NCI-H2227 (cell line): ENCODE measurements around the gene PACRG.
A peak's percentile ranks its signal among the peaks of the same experiment; 100 is the strongest.

Experiments
- DNase-seq: peaks from one replicate; lab custom pipeline; 2025; ENCODE audit not compliant: unreplicated experiment; lab: John Stamatoyannopoulos, UW

Gene PACRG

DNA sequence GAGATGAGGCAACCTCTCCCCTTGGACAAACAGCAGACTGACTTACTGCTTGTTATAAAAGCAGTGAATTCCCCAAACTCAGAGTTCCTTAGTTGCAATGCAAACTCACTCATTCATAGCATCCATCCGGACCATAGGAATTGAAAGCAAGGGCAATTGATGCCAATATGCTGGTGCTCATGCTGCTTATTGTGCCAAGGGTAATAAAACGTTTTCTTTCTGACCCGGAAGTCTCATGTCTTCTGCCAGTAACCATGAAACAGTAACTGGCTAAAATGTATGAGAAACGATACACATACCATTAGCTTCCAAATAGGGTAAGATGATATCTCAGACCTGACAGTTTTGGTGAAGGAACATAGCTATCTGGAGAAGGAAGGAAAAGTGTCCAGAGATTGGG, 18.3 kb upstream of the PACRG start:
- no peak for DNase-seq

DNA sequence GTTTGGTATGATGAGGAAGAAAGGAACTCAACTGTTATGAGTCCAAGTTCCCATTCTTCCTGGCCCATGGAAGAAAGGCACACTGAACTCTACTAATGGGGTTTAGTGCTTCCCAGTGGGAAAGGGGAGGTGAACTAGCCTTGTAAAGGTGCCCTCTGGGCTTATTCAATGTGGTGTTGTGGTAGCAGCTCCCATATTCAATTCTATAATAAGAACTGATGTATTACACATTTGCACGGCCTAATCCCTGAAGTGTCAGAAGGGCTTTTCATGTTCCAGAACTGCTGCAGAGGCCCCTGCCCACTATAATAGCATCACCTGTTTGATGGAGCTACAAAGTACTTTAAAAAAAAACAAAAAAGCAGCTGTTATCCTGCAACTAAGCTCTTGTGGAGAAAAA, 17.4 kb upstream of the PACRG start:
- no peak for DNase-seq

DNA sequence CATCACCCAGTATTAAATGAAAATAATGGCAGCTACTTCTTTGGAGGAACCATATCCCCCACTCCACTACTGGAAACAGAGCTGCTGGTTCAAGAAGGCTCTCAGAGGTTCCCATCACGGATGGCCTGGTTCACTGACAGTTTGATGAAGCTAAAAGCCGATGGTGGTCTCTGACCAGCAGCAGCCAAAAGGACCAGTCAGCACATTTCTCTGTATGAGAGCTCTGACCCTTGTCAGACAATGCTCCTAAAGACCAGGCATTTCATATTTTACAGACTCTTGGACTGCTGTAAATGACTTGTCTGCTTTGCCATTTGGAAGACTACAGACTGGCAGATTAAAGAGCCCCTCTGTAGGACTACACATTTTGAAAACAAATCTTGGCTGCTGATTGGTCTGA, 16.8 kb upstream of the PACRG start:
- no peak for DNase-seq

DNA sequence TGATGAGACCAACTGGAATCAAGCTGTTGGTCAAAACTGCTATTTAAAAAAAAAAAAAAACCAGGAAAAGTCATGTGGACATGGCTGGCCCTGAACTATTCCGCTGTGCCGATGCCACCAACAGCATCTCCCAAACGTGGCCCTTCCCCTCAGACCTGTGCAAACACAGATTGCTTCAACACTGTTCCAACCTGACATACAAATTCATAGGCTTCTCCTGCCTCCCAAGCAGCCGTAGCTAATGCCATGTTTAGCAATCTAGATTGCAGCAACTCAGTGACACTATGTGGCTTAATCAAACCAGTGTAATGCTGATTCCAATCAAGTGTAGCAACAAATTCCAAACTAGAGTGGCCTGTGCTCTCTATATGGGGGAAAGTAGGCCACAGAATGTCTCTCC, 16.4 kb upstream of the PACRG start:
- DNase-seq = no peak

DNA sequence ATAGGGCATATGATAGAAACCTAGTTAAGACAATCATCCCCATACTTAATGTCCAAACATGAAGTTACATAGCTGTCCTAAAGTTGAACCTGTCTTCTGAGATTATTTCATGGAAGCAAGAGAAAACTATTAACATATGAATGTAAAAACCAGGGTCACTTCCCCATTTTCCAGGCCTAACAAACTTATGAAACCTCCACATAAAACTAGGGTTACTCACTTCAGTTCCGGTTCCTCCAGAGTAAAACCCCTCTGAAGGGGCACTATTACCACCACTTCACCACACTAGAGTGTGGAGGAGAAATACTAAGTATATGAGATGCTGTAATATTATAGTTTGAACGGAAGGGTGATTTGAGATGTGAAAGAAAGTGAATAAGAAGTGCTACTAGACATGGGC, 15.1 kb upstream of the PACRG start:
- no peak for DNase-seq

- peak; percentile 11 for DNase-seq
These were observed 13.6 kb upstream of the PACRG start for GRCh38 chr6:162713974-162714780.

GRCh38 chr6:162715601-162716000, 12.2 kb upstream of the PACRG start:
- no peak for DNase-seq

DNA sequence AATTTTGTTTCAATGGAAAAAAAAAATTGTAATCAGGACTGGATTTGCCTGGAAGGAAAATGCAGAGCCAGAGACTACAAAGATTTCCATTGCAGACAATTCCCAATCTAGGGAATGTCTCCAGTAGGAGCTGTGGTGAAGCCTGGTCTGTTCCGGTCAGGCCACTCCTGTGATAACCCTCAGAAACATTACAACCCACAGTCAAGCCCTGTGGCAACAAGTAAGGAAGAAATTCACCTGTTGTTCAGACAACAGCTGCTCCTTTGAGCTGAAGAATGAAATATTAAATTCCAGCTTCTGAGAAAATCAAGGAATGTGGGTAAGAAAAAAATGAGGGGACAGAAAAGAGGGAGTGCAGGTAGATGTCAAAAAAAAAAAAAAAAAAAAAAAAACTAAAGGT, 8.2 kb upstream of the PACRG start:
- no peak for DNase-seq

GRCh38 chr6:162721404-162721687, 6.4 kb upstream of the PACRG start:
- no peak for DNase-seq

- no peak for DNase-seq
These were observed 5.5 kb upstream of the PACRG start for GRCh38 chr6:162722226-162722625.

- DNase-seq = no peak
These were observed 5.1 kb upstream of the PACRG start for GRCh38 chr6:162722633-162723032.

GRCh38 chr6:162726947-162727321, 840 bp upstream of the PACRG start:
- no peak for DNase-seq

DNA sequence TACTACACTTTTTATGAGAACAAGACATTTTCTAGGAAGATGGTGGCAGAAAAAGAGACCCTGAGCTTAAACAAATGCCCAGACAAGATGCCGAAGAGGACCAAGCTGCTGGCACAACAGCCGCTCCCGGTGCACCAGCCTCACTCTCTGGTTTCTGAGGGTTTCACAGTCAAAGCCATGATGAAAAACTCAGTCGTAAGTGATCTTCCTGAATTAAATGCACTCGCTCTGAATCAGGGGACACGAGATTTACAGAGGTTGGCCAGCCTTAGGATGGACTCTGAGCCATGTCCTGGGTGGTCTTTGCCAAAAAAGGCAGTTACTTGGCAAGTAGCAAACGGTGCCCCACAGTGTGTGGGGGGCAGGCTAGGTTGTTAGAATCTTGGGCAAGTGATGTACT, 423 bp downstream of the PACRG start:
- DNase-seq = no peak

- DNase-seq = no peak
These were observed 932 bp downstream of the PACRG start for GRCh38 chr6:162728706-162729105.

DNA sequence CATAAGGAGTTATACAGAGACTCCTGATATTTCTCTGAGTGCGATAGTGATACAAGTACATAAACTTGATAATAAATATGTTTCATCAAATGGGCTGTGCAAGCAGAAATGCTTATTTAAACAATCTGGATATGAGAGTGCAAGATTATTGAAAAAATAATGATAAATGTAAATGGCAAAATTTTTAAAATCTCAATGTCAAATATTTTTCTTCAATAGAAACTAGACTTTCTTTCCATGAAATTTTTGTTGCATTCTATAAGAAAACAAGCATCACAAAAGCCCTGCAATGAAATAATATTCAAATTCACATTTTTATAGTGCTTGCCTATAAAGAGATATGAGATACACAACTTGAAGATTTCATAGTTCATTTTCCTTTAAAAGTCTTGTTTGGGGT, 2.7 kb downstream of the PACRG start:
- no peak for DNase-seq

- no peak for DNase-seq
These were observed 5.7 kb downstream of the PACRG start for GRCh38 chr6:162733489-162733888.

DNA sequence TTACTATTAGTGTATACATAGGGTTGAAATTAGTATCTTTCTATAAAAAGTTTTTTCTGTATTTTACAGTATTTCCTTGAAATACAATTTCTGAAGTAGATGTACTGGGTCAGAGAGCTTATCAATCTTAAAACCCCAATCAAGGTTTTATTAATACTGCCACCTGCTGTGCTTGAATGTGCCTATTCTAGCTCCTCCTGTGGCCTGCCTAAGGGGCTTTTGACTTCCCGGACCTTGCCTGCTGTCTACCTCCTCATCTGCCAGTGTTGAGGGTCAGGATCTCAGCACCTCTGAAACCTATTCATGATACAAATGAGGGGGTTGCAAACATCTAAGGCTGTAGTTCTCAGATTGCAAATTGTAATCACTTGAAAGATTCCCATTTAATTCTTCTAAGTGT, 9.2 kb downstream of the PACRG start:
- DNase-seq = no peak

DNA sequence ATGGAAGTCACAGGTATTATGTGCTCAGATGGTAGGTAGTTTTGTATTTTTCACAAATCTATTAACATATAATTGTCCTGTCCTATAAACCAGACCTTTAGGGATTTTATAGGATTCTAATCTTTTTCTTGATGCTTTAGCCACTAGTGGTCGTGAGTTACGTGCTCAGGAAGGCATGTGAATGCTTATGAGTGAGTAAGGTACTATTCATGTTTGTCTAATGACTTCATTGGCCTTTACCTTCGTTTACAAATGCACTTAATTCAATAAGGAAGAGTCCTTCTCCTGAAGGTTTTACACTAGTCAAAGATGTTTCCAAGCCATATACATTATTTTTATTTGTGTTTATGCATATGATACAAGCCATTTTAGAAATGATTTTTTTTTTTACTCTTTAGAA, 23.0 kb downstream of the PACRG start:
- DNase-seq = no peak

DNA sequence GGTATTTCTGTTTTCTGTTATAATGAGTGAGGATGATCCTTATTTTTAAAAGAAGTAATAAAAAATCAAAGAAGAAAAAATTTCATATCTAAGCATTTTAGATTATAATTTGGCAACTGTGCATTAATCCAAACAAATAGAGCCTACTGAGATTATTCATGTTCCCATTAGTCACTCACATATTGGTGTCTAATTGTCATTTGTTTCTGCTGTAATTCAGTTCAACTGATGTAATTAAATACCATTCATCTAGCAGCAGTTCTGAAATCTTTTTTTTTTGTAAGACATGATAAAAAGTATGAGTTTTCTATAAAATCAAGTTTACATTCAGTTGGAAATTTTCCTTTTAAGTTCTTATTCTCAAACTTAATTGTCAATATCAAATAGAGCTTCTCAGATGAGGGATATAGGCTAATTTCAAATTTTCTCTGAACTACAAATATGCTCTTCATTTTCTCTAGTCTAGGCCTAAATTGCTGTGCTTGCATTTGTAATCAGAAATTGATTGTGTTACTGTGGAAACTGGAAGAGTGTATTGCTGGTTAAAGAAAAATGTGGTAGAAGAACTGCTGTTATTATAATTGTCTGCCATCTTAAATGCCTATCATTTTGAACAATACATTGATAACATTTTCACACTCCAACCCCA, 23.6 kb downstream of the PACRG start:
- DNase-seq = no peak

DNA sequence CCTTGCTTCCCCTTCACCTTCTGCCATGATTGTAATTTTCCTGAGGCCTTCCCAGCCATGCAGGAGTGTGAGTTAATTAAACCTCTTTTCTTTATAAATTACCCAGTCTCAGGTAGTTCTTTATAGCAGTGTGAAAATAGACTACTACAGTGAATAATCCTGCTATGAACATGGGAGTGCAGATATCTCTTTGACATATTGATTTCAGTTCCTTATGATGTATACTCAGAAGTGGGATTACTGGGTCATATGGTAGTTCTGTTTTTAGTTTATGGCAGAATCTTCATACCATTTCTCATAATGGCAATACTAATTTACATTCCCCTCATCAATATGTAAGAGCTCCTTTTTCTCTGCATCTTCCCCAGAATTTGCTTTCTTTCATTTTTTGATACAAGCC, 26.0 kb downstream of the PACRG start:
- DNase-seq = no peak

DNA sequence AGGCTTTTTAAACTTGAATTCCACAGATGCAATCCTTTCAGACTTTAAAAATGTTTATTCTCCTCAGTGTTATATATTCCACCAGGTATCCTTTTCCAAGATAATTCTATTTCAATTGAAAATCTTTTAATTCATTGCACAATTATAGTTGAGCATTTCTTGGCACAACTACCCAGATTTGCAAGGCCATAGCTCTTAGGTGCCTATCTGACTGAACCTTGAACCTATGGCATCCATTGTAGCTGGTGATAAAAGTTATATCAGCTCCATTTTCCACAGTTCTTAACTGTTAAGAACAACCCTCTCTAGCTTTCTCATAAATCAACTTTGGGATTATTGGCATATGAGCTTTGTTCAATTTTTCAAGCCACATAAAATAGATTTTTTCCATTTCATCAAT, 42.4 kb downstream of the PACRG start:
- DNase-seq = no peak

DNA sequence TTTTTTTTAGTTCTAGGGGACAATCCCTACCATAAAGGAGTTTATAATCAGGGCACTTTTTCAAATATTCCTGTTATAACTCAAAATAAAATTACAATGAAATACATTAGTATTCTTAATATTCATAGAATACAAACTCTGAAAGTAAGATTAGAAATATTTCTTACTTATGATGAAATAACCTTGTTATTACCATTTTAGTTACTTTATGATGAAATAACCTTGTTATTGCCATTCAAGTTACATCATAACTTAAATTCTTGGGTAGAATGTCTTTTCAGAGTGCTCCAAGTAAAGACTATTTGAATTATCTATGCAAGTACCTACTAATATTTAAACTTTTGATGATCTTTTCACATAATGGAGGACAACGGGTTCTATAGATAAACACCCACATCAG, 43.2 kb downstream of the PACRG start:
- DNase-seq = no peak

- DNase-seq = no peak
These were observed 44.7 kb downstream of the PACRG start for GRCh38 chr6:162772466-162772865.
